GM10266 (cell line): ENCODE measurements around the gene CACNA1G.

Experiments used
- DNase-seq: peaks from one replicate; pipeline ENCODE4 v3.0.0; 2012; ENCODE audit errors: extremely low spot score
- CTCF ChIP-seq: IDR thresholded peaks from 2 replicates; pipeline ENCODE4 v1.5.1; 2012; ENCODE audit warnings: mild to moderate bottlenecking, low read depth; ENCODE audit not compliant: control insufficient read depth, insufficient read depth; ENCODE audit errors: missing control alignments

Gene CACNA1G

GRCh38 chr17:50661348-50661747 is 100.8 kb downstream of the CACNA1G start:
- no peak for DNase-seq
- TF ChIP-seq CTCF = no peak

GRCh38 chr17:50661795-50662391 is 101.4 kb downstream of the CACNA1G start:
- no peak for TF ChIP-seq CTCF
- no peak for DNase-seq

GRCh38 chr17:50662632-50663225 is 102.2 kb downstream of the CACNA1G start:
- no peak for TF ChIP-seq CTCF
- no peak for DNase-seq

- no peak for TF ChIP-seq CTCF
- DNase-seq = no peak
Observed at GRCh38 chr17:50663812-50664374, 103.4 kb downstream of the CACNA1G start.

- DNase-seq = no peak
- no peak for TF ChIP-seq CTCF
Observed at GRCh38 chr17:50664788-50665458, 104.4 kb downstream of the CACNA1G start.

GRCh38 chr17:50665838-50666237 is 105.3 kb downstream of the CACNA1G start:
- no peak for DNase-seq
- no peak for TF ChIP-seq CTCF

GRCh38 chr17:50666316-50666715 is 105.8 kb downstream of the CACNA1G start:
- TF ChIP-seq CTCF = no peak
- no peak for DNase-seq
